Osteocyte (in vitro differentiated cells): ENCODE results near the gene EVA1A. TPM values are rescaled to one million over a fixed set of nuclear protein-coding genes. Genes with fewer than 3 reads are reported as not detected.
A peak's percentile ranks its signal among the peaks of the same experiment; 100 is the strongest.

Source experiments
- DNase-seq: peaks from one replicate; pipeline ENCODE4 v3.0.0; 2021; ENCODE audit warnings: mixed read lengths; ENCODE audit not compliant: unreplicated experiment; ENCODE audit errors: extremely low spot score
- H3K27ac Mint-ChIP-seq: one replicate; pipeline ENCODE4 v1.8.0; 2021; ENCODE audit warnings: mild to moderate bottlenecking, mixed read lengths; ENCODE audit not compliant: unreplicated experiment
- H3K27me3 Mint-ChIP-seq: one replicate; pipeline ENCODE4 v1.8.0; 2021; ENCODE audit warnings: mixed read lengths; ENCODE audit not compliant: unreplicated experiment
- H3K36me3 Mint-ChIP-seq: one replicate; pipeline ENCODE4 v1.8.0; 2021; ENCODE audit warnings: mixed read lengths; ENCODE audit not compliant: unreplicated experiment
- H3K4me1 Mint-ChIP-seq: one replicate; pipeline ENCODE4 v1.8.0; 2021; ENCODE audit warnings: mixed read lengths; ENCODE audit not compliant: unreplicated experiment
- H3K4me3 Mint-ChIP-seq: one replicate; pipeline ENCODE4 v1.8.0; 2021; ENCODE audit warnings: mild to moderate bottlenecking, moderate library complexity, mixed read lengths; ENCODE audit not compliant: unreplicated experiment
- H3K9me3 Mint-ChIP-seq: one replicate; pipeline ENCODE4 v1.8.0; 2021; ENCODE audit warnings: mixed read lengths; ENCODE audit not compliant: unreplicated experiment
- total RNA-seq: library from RNA; stranded (reverse); gene quantifications from 2 replicates; pipeline ENCODE4 v1.2.1, GENCODE V29; 2021
- TF ChIP-seq, protein P1 (sequence below): fragments of 200-600 bp; sonication (generic); IDR thresholded peaks from 2 replicates; pipeline ENCODE4 v1.5.0; 2021; ENCODE audit warnings: antibody characterized with exemption, mild to moderate bottlenecking, moderate library complexity

The EVA1A gene
- total RNA-seq, 1 donor from 2014 or later: 33.5 TPM

DNA sequence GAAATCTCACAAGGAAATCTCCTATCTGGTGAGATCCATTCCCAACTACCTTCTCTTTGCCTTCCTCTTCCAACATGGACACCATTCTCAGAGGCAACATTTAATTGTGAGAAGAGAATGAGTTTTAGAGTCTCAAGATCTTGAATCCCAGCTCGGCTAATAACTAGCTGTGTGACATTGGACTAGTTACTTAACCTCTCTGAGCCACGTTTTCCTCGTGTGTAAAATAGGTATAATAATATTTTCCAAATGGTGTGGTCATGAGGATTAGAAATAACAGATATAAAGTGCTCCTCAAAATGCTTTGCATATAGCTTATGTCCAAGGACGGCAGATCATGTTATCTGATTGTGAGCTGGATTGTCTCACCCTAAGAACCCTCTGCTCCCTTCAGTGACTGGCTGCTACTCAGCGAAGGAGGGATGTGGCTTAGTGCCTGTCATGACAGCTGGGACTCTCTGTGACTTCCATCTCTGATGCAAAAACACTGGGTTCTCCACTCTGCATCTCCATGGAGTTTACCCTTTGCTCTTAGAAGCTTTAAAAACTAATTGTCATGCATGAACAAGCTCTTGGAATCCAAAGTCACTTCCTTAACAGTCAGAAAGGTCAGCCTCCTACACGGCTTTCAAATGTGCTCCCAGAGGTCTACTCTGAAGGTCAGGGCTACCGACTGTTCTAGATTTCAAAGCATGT, 47.4 kb upstream of the EVA1A start:
- no peaks in the 10 kb centered on the region for H3K27me3 Mint-ChIP-seq
- no peaks in the 10 kb centered on the region for H3K36me3 Mint-ChIP-seq
- DNase-seq: no peak
- TF ChIP-seq, protein P1, sequence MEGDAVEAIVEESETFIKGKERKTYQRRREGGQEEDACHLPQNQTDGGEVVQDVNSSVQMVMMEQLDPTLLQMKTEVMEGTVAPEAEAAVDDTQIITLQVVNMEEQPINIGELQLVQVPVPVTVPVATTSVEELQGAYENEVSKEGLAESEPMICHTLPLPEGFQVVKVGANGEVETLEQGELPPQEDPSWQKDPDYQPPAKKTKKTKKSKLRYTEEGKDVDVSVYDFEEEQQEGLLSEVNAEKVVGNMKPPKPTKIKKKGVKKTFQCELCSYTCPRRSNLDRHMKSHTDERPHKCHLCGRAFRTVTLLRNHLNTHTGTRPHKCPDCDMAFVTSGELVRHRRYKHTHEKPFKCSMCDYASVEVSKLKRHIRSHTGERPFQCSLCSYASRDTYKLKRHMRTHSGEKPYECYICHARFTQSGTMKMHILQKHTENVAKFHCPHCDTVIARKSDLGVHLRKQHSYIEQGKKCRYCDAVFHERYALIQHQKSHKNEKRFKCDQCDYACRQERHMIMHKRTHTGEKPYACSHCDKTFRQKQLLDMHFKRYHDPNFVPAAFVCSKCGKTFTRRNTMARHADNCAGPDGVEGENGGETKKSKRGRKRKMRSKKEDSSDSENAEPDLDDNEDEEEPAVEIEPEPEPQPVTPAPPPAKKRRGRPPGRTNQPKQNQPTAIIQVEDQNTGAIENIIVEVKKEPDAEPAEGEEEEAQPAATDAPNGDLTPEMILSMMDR: no peak
- H3K27ac Mint-ChIP-seq: peak overlapping the region; percentile 85
- H3K9me3 Mint-ChIP-seq: no peaks in the 10 kb centered on the region
- no peak overlapping the region for H3K4me3 Mint-ChIP-seq
- H3K4me1 Mint-ChIP-seq: peaks cover 60% of the 10 kb centered on the region

DNA sequence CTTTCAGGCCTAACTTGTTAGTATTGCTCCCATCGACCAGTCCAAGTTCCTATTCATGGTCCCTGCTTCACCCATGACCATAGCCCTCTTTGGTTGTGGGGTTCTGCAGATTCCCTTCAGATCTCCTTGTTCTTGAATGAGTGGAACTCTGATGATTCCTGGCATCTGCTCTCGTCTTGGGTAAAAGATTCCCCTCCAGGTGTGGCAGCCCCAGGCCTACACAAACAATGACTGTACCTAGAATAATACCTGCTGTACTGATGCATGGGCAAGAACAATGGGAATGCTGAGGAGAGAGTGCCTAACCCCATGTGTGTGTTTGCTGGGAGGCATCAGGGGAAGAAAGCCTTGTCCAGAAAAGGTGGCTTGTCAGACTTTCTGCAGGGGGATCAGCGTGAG, 46.7 kb upstream of the EVA1A start:
- DNase-seq: no peak
- Mint-ChIP-seq H3K27ac (peak overlapping the region; percentile 85), H3K36me3 (no peaks in the 10 kb centered on the region), H3K27me3 (no peaks in the 10 kb centered on the region), H3K4me3 (no peak overlapping the region), H3K4me1 (peaks cover 66% of the 10 kb centered on the region), H3K9me3 (no peaks in the 10 kb centered on the region)
- TF ChIP-seq, protein P1: no peak

DNA sequence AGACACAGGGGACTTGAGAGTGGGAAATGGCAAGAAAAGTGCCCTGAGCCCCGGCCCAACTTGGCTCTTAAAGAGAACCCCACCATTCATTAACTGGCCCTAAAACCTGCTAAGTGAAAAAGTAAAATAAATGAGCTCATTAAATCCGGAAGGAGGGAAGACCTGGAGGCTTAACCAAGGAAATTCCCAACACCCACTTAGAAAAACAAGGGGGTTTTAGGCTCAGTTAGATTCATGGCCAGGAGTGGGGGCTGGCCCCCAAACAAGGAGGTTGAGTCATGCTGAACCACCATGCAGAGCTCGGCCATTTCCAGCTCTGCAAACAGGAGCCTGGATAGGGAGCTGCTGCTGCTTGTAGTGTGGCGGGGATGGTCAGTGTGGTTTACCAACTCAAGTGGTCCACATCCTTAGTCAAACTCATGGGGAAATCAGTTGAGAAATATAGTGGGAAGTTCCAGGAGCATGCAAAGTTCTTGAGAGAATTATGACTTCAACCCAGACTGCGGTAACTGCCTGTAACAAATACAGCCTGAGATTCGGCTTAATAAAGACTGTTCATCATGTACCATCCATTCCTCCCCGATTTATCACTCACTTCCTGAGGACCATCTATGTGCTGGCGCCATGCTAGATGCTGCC, 46.1 kb upstream of the EVA1A start:
- H3K27ac Mint-ChIP-seq: peak overlapping the region; percentile 85
- H3K4me1 Mint-ChIP-seq: peaks cover 71% of the 10 kb centered on the region
- no peaks in the 10 kb centered on the region for H3K27me3 Mint-ChIP-seq
- no peak for DNase-seq
- H3K36me3 Mint-ChIP-seq: no peaks in the 10 kb centered on the region
- H3K9me3 Mint-ChIP-seq: no peaks in the 10 kb centered on the region
- TF ChIP-seq, protein P1: no peak
- no peak overlapping the region for H3K4me3 Mint-ChIP-seq

DNA sequence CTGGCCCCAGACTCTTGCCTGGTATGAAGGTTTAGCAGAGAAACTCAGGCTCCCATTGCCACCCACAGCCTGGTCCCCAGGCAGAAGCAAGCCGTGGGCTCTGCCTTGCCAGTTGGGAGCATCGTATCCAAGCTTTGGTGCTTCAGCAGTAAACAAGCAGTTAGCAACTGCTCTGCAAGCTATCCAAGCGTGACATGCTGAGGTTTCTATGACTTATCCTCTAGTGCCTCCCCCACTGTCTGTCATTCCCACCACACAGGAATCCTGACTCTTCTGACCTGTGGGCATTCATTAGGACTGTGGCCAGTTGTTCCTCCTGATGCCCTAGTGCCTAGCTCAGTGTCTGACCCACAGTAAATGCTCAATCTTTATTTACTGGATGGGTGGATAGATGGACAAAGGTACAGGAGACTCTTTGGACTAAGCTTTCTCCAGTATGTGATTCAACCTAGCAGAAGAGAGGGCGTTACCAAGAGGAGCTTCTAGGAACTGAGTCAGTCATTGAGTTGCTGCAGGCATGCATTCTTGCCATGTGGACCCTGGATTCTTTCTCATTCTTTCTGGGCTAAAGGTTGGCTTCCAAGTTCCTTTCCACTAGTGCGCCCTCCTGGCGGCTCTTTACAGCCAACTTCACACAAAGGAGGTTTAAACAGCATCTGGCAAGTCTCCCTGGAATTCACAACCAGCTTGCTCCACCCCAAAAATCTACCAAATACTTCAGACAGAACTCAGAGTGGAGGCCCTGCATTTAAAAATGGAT, 45.2 kb upstream of the EVA1A start:
- H3K27ac Mint-ChIP-seq: peak overlapping the region; percentile 85
- H3K4me3 Mint-ChIP-seq: no peak overlapping the region
- TF ChIP-seq, protein P1: peak; percentile 49
- H3K4me1 Mint-ChIP-seq: peaks cover 76% of the 10 kb centered on the region
- H3K27me3 Mint-ChIP-seq: no peaks in the 10 kb centered on the region
- H3K9me3 Mint-ChIP-seq: no peaks in the 10 kb centered on the region
- no peak for DNase-seq
- H3K36me3 Mint-ChIP-seq: no peaks in the 10 kb centered on the region

DNA sequence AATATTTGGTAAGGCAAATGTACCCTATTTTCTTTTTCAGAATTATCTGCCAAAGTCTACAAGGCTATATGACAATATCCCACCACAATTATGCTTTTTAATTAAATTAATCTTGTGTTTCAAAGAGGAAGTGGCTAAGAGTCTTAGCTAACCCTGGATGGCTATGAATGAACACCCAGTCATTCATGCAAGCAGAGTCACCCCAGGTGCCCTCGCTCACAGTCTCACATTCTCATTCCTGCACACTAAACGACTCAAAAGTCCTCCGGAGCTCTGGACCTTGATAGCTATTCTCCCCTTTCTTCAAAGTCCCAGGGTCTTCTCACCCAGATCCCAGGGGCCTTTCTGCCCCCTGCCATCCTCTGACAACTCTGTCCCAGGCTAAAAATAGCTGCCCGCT, 43.7 kb upstream of the EVA1A start:
- TF ChIP-seq, protein P1: no peak
- H3K27me3 Mint-ChIP-seq: no peaks in the 10 kb centered on the region
- DNase-seq: no peak
- H3K4me1 Mint-ChIP-seq: peaks cover 84% of the 10 kb centered on the region
- H3K4me3 Mint-ChIP-seq: no peak overlapping the region
- no peaks in the 10 kb centered on the region for H3K36me3 Mint-ChIP-seq
- peak overlapping the region; percentile 66 for H3K27ac Mint-ChIP-seq
- no peaks in the 10 kb centered on the region for H3K9me3 Mint-ChIP-seq
